PFSK-1 (cell line): ENCODE measurements around the gene DCXR.

Experiments used
- POLR2AphosphoS5 ChIP-seq: IDR thresholded peaks from 2 replicates; pipeline ENCODE4 v1.6.1; 2012; ENCODE audit warnings: low read depth, mild to moderate bottlenecking, control low read depth, low read length, moderate library complexity
- TAF1 ChIP-seq: IDR thresholded peaks from 2 replicates; pipeline ENCODE4 v1.6.1; 2012; ENCODE audit warnings: low read length, control low read depth, borderline replicate concordance; ENCODE audit not compliant: insufficient read depth

DNA sequence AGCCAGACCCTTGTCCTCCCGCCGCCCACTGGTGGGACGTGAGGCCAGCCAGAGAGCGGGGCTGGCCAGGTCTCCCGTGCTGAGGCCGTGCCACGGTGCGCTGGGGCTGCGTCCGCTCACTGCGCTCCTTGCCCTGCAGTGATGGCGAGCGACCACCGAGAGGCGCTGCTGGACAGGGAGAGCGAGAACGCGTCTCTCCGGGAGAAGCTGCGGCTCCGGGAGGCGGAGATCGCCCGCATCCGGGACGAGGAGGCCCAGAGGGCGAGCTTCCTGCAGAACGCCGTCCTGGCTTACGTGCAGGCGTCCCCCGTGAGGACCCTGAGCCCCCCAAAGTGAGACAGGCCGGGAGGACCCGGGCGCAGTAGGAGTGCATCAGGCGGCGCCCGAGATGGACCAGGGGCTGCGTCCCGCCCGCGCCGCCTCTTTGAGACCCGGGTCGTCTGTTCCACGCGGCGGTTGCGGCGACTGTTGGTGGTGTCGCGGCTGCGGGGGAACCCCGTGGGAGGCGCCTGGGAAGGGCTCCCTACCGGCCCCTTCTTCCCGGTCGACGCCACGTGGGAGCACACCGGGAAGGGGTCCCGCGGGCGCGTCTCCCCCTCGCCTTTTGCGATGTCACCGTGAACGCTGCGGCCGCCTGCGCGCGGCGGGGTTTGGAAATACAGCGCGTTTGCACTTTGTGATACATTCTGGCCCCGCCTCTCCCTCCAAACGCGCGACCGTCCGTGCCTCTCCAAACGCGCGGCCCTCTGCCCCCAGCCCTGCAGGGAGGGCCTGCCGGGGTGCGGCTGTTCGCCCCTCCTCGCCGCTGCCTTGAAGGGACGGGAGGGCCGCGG lies 6.8 kb downstream of the DCXR start:
- TF ChIP-seq POLR2AphosphoS5, result peak; percentile 44; the same call in 1 of the 2 replicates
- no peak for TF ChIP-seq TAF1
